ENCODE measurements around the gene ZFHX3. TPM values are rescaled to one million over a fixed set of nuclear protein-coding genes. Genes with fewer than 3 reads are reported as not detected.

Gene ZFHX3
- total and polyA plus RNA-seq, 2 donors (not counting 3 experiments of a cell fraction or from before 2014, with no cell fraction given) = 3.7 to 18.8 TPM

GRCh38 chr16:72887537-72887936 is 160.4 kb downstream of the ZFHX3 start:
- no peak for FAIRE-seq
- dilution Hi-C loops (cut with MboI; ENCODE audit: extremely low pct_ligation_motif_present, low sequenced_read_pairs) = no loop called here
- Histone ChIP-seq H3K9me1 (replicated peaks; ENCODE audit: control insufficient read depth, extremely low read depth, insufficient read depth, low read length) (no peaks in the 10 kb centered on the region), H4K20me1 (replicated peaks; ENCODE audit: control insufficient read depth, extremely low read depth, insufficient read depth, low read length) (no peaks in the 10 kb centered on the region), H3K9me3 (replicated peaks; ENCODE audit: control insufficient read depth, insufficient read depth, low read length) (no peaks in the 10 kb centered on the region), H3K27ac (ENCODE audit: insufficient read depth, low read depth, low read length) (no peak overlapping the region), H3K9ac (replicated peaks; ENCODE audit: extremely low read depth, insufficient read depth, low read length) (no peak overlapping the region), H3K27me3 (ENCODE audit: control insufficient read depth in 2 of 2, insufficient read depth in 2 of 2, low read length in 2 of 2) (no peaks in the 10 kb centered on the region), H3K79me2 (ENCODE audit: control insufficient read depth, insufficient read depth, low read length) (no peaks in the 10 kb centered on the region), H3K4me3 (replicated peaks in 1 of 3; ENCODE audit: insufficient read depth in 1 of 3, low read depth in 1 of 3, low read length in 3 of 3) (no peak overlapping the region), H3K4me1 (ENCODE audit: control insufficient read depth, extremely low read depth, insufficient read depth, low read length) (no peaks in the 10 kb centered on the region), H2AFZ (ENCODE audit: low read depth, low read length) (no peak overlapping the region), H3K36me3 (ENCODE audit: control insufficient read depth in 2 of 2, extremely low read depth in 1 of 2, insufficient read depth in 2 of 2, low read length in 2 of 2) (peaks cover 0 to 15% of the 10 kb centered on the region in 2 experiments), H3K4me2 (ENCODE audit: insufficient read depth, low read length) (no peak overlapping the region)
- TF ChIP-seq EZH2 (IDR thresholded peaks at IDR 0.05; ENCODE audit: borderline replicate concordance, low read depth, low read length, severe bottlenecking) (no peak), POLR2AphosphoS5 (IDR thresholded peaks at IDR 0.05; ENCODE audit: insufficient read depth, low read depth, low read length) (no peak)
- ChIA-PET POLR2A (no interaction called here), CTCF (no interaction called here)
- intact Hi-C loops (cut with micrococcal nuclease) = no loop called here
- DNase-seq (ENCODE audit: low read depth, low spot score) = no peak
- BruUV-seq (replicated peaks) = no TSS peak

- no TSS peak for BruUV-seq (replicated peaks)
- POLR2A ChIA-PET = no interaction called here
- Histone ChIP-seq H4K20me1 (replicated peaks; ENCODE audit: control insufficient read depth, extremely low read depth, insufficient read depth, low read length) (no peaks in the 10 kb centered on the region), H3K9me3 (replicated peaks; ENCODE audit: control insufficient read depth, insufficient read depth, low read length) (no peaks in the 10 kb centered on the region), H3K36me3 (ENCODE audit: control insufficient read depth in 2 of 2, extremely low read depth in 1 of 2, insufficient read depth in 2 of 2, low read length in 2 of 2) (peaks cover 0 to 15% of the 10 kb centered on the region in 2 experiments), H2AFZ (ENCODE audit: low read depth, low read length) (no peak overlapping the region), H3K9me1 (replicated peaks; ENCODE audit: control insufficient read depth, extremely low read depth, insufficient read depth, low read length) (no peaks in the 10 kb centered on the region), H3K27ac (ENCODE audit: insufficient read depth, low read depth, low read length) (no peak overlapping the region), H3K4me3 (replicated peaks in 1 of 3; ENCODE audit: insufficient read depth in 1 of 3, low read depth in 1 of 3, low read length in 3 of 3) (no peak overlapping the region), H3K4me1 (ENCODE audit: control insufficient read depth, extremely low read depth, insufficient read depth, low read length) (no peaks in the 10 kb centered on the region), H3K9ac (replicated peaks; ENCODE audit: extremely low read depth, insufficient read depth, low read length) (no peak overlapping the region), H3K4me2 (ENCODE audit: insufficient read depth, low read length) (no peak overlapping the region), H3K27me3 (ENCODE audit: control insufficient read depth in 2 of 2, insufficient read depth in 2 of 2, low read length in 2 of 2) (no peaks in the 10 kb centered on the region), H3K79me2 (ENCODE audit: control insufficient read depth, insufficient read depth, low read length) (no peaks in the 10 kb centered on the region)
- TF ChIP-seq JUN (IDR thresholded peaks at IDR 0.05; ENCODE audit: borderline replicate concordance, insufficient read depth, insufficient read length, low read depth) (no peak), MYC (IDR thresholded peaks at IDR 0.05; ENCODE audit: low read depth, low read length) (no peak), POLR2AphosphoS5 (IDR thresholded peaks at IDR 0.05; ENCODE audit: insufficient read depth, low read depth, low read length) (no peak), MAX (IDR thresholded peaks at IDR 0.05; ENCODE audit: insufficient read depth, insufficient read length) (no peak), EZH2 (IDR thresholded peaks at IDR 0.05; ENCODE audit: borderline replicate concordance, low read depth, low read length, severe bottlenecking) (no peak), POLR2A (IDR thresholded peaks at IDR 0.05; ENCODE audit: low read depth, low read length) (no peak), GATA2 (IDR thresholded peaks at IDR 0.05; ENCODE audit: insufficient read depth, insufficient read length, low read depth, low read length) (no peak), FOS (IDR thresholded peaks at IDR 0.05; ENCODE audit: borderline replicate concordance, insufficient read depth, low read length) (no peak), CTCF (IDR thresholded peaks at IDR 0.05; ENCODE audit: extremely low read depth in 1 of 2, insufficient read depth in 1 of 2, low read depth in 1 of 2, low read length in 2 of 2) (no peak)
- DNase-seq (ENCODE audit: low read depth, low spot score) (no peak), FAIRE-seq (no peak)
- dilution Hi-C loops (cut with MboI; ENCODE audit: extremely low pct_ligation_motif_present, low sequenced_read_pairs) = no loop called here
- CTCF ChIA-PET = no interaction called here
- intact Hi-C loops (cut with micrococcal nuclease) = no loop called here
Measured at GRCh38 chr16:72886346-72886974, 161.5 kb downstream of the ZFHX3 start.

Measured in endothelial cell of umbilical vein (primary cell).